Rectal smooth muscle tissue (tissue), 1 donor: ENCODE results near the gene APOC1.
"Not testable (repeated sequence)": the region's sequence is repeated elsewhere in the genome, so short reads cannot be mapped to it uniquely, and the experiment has no call there.

Experiments
- H3K27ac ChIP-seq: one replicate; pipeline ENCODE4 v1.7.0; 2013; ENCODE audit warnings: low read depth, low read length, inconsistent platforms
- H3K27me3 ChIP-seq: one replicate; pipeline ENCODE4 v1.7.0; 2013; ENCODE audit warnings: low read length; ENCODE audit not compliant: control insufficient read depth, insufficient read depth
- H3K36me3 ChIP-seq: one replicate; pipeline ENCODE4 v1.7.0; 2013; ENCODE audit warnings: low read length; ENCODE audit not compliant: control insufficient read depth, insufficient read depth
- H3K4me1 ChIP-seq: one replicate; pipeline ENCODE4 v1.7.0; 2013; ENCODE audit warnings: low read length; ENCODE audit not compliant: control insufficient read depth, insufficient read depth
- H3K4me3 ChIP-seq: one replicate; pipeline ENCODE4 v1.7.0; 2013; ENCODE audit warnings: low read length
- H3K9ac ChIP-seq: one replicate; pipeline ENCODE4 v1.7.0; 2013; ENCODE audit warnings: low read length

APOC1 gene

DNA sequence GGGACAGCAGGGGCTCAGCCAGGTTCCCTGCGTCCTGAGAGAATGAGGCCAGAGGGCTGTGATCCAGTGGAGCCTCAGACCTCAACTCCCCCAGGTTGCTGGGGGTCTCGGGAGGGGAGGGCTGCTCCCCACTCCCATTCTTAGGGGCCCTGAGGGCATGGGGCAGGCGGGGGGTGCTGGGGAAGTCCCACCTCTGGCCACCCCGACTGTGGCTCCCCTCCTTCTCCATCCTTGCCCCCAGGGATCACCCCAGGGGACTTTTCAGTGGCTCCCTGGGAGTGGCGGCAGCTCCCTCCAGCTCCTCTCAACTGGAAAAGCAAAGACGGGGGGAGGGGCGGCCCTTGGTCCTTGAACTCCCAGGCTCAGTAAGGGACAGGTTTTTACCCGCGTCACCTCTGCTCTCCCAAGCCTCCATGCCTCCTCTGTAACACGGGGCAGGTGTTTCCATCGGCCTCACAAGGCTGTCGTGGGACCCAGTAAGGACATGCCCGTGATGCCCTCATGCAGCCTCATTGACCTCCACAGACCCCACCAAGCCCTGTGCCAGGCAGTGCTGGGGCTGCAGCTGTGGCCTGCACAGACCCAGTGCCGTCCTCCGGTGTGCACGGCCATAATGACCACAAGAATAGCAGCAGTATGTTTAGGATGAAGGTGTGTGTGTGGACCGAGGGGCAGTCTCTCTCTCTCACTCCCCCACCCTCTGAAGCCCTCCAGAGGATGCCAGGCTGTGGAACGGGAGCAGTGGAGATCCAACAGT is 34.9 kb upstream of the APOC1 start:
- H3K36me3 ChIP-seq, result peaks cover 6% of the 10 kb centered on the region
- H3K27me3 ChIP-seq, result no peaks in the 10 kb centered on the region
- H3K27ac ChIP-seq, result no peak overlapping the region
- H3K9ac ChIP-seq, result no peak overlapping the region
- no peaks in the 10 kb centered on the region for H3K4me1 ChIP-seq
- no peak overlapping the region for H3K4me3 ChIP-seq

GRCh38 chr19:44882063-44882462 is 32.3 kb upstream of the APOC1 start:
- no peaks in the 10 kb centered on the region for H3K4me1 ChIP-seq
- no peak overlapping the region for H3K4me3 ChIP-seq
- H3K9ac ChIP-seq, result no peak overlapping the region
- no peaks in the 10 kb centered on the region for H3K27me3 ChIP-seq
- no peak overlapping the region for H3K27ac ChIP-seq
- H3K36me3 ChIP-seq, result peaks cover 10% of the 10 kb centered on the region

GRCh38 chr19:44882619-44883397 is 31.6 kb upstream of the APOC1 start:
- H3K9ac ChIP-seq, H3K4me1 ChIP-seq, H3K27me3 ChIP-seq, H3K27ac ChIP-seq, H3K4me3 ChIP-seq: not testable (repeated sequence)
- peaks cover 10% of the 10 kb centered on the region for H3K36me3 ChIP-seq

DNA sequence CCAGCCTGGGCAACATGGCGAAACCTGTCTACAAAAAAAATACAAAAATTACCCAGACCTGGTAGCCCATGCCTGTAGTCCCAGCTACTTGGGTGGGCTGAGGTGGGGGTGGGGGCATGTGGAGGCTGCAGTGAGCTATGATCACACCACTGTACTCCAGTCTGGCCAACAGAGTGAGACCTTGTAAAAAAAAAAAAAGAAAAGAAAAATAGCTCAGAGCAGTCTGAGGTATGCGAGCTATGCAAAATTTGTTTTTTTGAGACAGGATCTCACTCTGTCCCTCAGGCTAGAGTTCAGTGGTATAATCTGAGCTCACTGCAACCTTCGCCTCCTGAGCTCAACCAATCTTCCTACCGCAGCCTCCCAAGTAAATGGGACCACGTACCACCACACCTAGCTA is 30.5 kb upstream of the APOC1 start:
- Histone ChIP-seq H3K9ac (no peak overlapping the region), H3K36me3 (peaks cover 7% of the 10 kb centered on the region), H3K27me3 (no peaks in the 10 kb centered on the region), H3K4me3 (no peak overlapping the region), H3K27ac (no peak overlapping the region), H3K4me1 (no peaks in the 10 kb centered on the region)

DNA sequence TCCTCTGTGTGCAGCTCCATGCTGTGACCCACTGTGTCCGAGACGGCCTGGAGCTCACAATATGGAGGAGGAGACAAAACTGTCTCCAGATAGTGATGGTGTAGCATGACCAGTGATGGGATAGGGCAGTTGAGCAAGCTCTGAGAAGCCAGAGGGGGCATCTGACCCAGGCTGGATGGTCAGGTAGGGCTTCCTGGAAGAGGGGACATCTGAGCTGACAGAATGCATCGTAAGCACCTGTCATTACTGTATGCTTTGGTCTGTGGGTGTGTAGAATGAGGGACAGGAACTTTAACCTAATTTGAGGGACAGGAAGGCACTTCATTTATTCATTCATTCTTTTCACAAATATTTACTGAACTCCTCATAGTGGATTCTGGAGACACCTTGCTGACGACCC is 29.8 kb upstream of the APOC1 start:
- peaks cover 7% of the 10 kb centered on the region for H3K36me3 ChIP-seq
- peaks cover under 1% of the 10 kb centered on the region for H3K4me1 ChIP-seq
- H3K4me3 ChIP-seq, result no peak overlapping the region
- no peak overlapping the region for H3K27ac ChIP-seq
- no peak overlapping the region for H3K9ac ChIP-seq
- no peaks in the 10 kb centered on the region for H3K27me3 ChIP-seq

GRCh38 chr19:44886141-44886540 is 28.3 kb upstream of the APOC1 start:
- H3K27me3 ChIP-seq, result no peaks in the 10 kb centered on the region
- H3K9ac ChIP-seq, result no peak overlapping the region
- H3K4me1 ChIP-seq, result peaks cover 6% of the 10 kb centered on the region
- H3K27ac ChIP-seq, result no peak overlapping the region
- peaks cover 7% of the 10 kb centered on the region for H3K36me3 ChIP-seq
- no peak overlapping the region for H3K4me3 ChIP-seq

GRCh38 chr19:44887648-44888047 is 26.8 kb upstream of the APOC1 start:
- Histone ChIP-seq H3K27ac (no peak overlapping the region), H3K9ac (no peak overlapping the region), H3K4me3 (no peak overlapping the region), H3K27me3 (no peaks in the 10 kb centered on the region), H3K4me1 (peaks cover 13% of the 10 kb centered on the region), H3K36me3 (peaks cover 9% of the 10 kb centered on the region)

GRCh38 chr19:44888335-44888734 is 26.1 kb upstream of the APOC1 start:
- Histone ChIP-seq H3K36me3 (peaks cover 14% of the 10 kb centered on the region), H3K4me1 (peaks cover 13% of the 10 kb centered on the region)
- H3K4me3 ChIP-seq, H3K27me3 ChIP-seq, H3K27ac ChIP-seq, H3K9ac ChIP-seq: not testable (repeated sequence)

- Histone ChIP-seq H3K4me3 (peak overlapping the region; percentile 72), H3K27me3 (no peaks in the 10 kb centered on the region), H3K27ac (no peak overlapping the region), H3K9ac (no peak overlapping the region), H3K36me3 (peaks cover 26% of the 10 kb centered on the region), H3K4me1 (peaks cover 13% of the 10 kb centered on the region)
These were observed 24.5 kb upstream of the APOC1 start for GRCh38 chr19:44889830-44890365.

DNA sequence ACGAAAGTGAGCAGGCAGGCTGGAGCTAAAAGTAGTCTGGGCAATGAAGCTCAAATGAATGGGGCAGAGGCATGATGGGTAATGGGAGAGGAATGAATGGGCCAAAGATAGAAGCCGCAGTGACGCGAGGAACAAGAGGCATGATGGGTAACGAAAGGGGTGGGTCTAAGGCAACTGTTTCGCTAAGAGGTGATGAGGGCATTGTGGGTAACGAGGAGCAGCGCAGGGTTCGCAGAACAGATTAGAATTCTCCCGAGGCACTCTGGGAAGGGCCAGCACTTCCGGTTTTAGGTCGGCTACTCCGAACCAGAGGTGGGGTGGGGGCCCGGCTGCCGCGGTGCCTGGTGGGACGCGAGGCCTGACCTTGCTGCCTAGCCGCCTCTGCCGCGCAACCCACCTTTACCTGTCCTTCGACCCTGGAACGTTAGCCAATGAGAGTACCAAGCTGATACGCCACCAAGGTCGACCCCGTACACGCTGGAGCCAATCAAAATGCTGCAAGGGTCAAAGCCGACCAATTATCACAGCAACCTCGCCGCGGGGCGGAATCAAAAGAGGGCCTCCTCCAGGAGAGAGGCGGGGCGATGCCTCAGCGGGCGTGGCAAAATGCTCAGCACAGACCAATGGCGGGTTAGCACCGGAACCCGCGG is 23.9 kb upstream of the APOC1 start:
- Histone ChIP-seq H3K4me1 (peaks cover 13% of the 10 kb centered on the region), H3K27ac (peak overlapping the region; percentile 97), H3K9ac (no peak overlapping the region), H3K27me3 (no peaks in the 10 kb centered on the region), H3K36me3 (peaks cover 26% of the 10 kb centered on the region), H3K4me3 (peak overlapping the region; percentile 72)

- peaks cover 26% of the 10 kb centered on the region for H3K36me3 ChIP-seq
These were observed 23.2 kb upstream of the APOC1 start, which contains the start of gene TOMM40 for GRCh38 chr19:44891016-44891882. Gene TOMM40 (plus strand): TSS chr19:44891254. CDS start chr19:44891416, 162 bp downstream.

More at GRCh38 chr19:44891016-44891882, 23.2 kb upstream of the APOC1 start, which contains the start of gene TOMM40:
- H3K4me3 ChIP-seq, result peak within 1 kb of the TSS; percentile 82
- H3K27ac ChIP-seq, result peak within 1 kb of the TSS; percentile 97
- H3K27me3 ChIP-seq, result no peaks in the 10 kb centered on the region
- H3K9ac ChIP-seq, result peak within 1 kb of the TSS; percentile 67
- H3K4me1 ChIP-seq, result peaks cover 13% of the 10 kb centered on the region
